Skeletal muscle tissue (tissue), 4 donors: Measurements from ENCODE around the gene CLIC6. TPM values are rescaled to one million over a fixed set of nuclear protein-coding genes. Genes with fewer than 3 reads are reported as not detected.

Source experiments
- H3K27ac ChIP-seq: one replicate; pipeline ENCODE4 v1.7.0; 2013; ENCODE audit warnings: mild to moderate bottlenecking, low read depth, low read length, inconsistent platforms
- H3K27me3 ChIP-seq, 3 donors: one replicate each; pipeline ENCODE4 v1.7.0; 2013; ENCODE audit warnings: low read length in 3 of 3; ENCODE audit not compliant: control insufficient read depth in 3 of 3, insufficient read depth in 3 of 3
- H3K36me3 ChIP-seq, 3 donors: one replicate each; pipeline ENCODE4 v1.7.0; 2013; ENCODE audit warnings: low read length in 3 of 3; ENCODE audit not compliant: control insufficient read depth in 3 of 3, insufficient read depth in 3 of 3
- H3K4me1 ChIP-seq, 3 donors: one replicate each; pipeline ENCODE4 v1.7.0; 2013; ENCODE audit warnings: low read length in 3 of 3, mild to moderate bottlenecking in 3 of 3; ENCODE audit not compliant: control insufficient read depth in 3 of 3, insufficient read depth in 3 of 3
- H3K4me3 ChIP-seq, 3 donors: one replicate each; pipeline ENCODE4 v1.7.0; 2013; ENCODE audit warnings: low read length in 3 of 3
- H3K9ac ChIP-seq, 3 donors: one replicate each; pipeline ENCODE4 v1.7.0; 2013; ENCODE audit warnings: low read length in 3 of 3, mild to moderate bottlenecking in 3 of 3, moderate library complexity in 2 of 3, low read depth in 1 of 3
- H3K9me3 ChIP-seq, 3 donors: one replicate each; pipeline ENCODE4 v1.7.0; 2013; ENCODE audit warnings: low read length in 3 of 3; ENCODE audit not compliant: control insufficient read depth in 3 of 3
- total RNA-seq: library from RNA; depleted of rRNA; stranded (reverse); fragments of >200 nt; gene quantifications from one replicate; pipeline ENCODE4 v1.2.3, GENCODE V29; 2014
- donor health status: Osteomylitis.

Gene CLIC6
- total RNA-seq, 1 donor from 2014 or later, result under 0.01 TPM

DNA sequence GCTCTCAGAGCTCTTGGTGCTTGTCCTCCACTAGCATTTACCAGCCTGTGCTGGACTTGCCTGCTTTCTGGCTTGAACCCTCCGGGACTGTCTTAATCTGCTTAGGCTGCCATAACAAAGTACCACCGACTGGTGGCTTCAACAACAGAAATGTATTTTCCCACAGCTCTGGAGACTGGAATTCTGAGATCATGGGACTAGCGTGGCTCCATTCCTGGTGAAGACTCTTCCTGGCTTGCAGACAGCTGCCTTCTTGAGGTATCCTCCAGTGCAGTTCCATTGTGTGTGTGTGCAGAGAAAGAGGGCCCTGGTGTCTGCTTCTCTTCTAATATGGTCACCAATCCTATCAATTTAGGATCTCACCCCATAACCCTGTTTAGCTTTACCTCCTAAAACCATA, 31.8 kb upstream of the CLIC6 start:
- Histone ChIP-seq H3K9ac (no peak overlapping the region), H3K27me3 (peaks cover 5 to 16% (median 8%) of the 10 kb centered on the region in 3 donors), H3K27ac (no peak overlapping the region), H3K4me3 (no peak overlapping the region), H3K36me3 (no peaks in the 10 kb centered on the region), H3K9me3 (no peaks in the 10 kb centered on the region), H3K4me1 (no peaks in the 10 kb centered on the region)

DNA sequence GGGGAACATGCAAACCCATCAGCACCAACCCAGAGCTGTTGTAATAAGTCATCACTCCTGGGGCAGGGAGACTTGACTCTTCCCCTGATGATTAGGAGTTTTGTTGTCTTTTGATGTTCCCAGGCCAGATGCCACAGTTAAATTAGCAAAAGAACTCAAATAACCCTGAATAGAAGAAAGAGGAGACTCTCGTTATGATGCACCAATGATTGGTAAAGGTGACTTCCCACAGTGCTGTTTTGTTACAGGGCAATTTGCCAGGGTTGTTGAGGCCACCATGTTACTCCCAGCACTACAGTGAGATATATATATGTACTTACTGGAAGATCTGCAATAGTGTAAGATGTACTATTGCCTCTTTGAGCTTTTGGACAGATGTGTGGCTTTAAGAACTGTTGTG, 29.5 kb upstream of the CLIC6 start:
- no peak overlapping the region for H3K4me3 ChIP-seq
- H3K36me3 ChIP-seq, result no peaks in the 10 kb centered on the region
- H3K27ac ChIP-seq, result no peak overlapping the region
- no peak overlapping the region for H3K9ac ChIP-seq
- no peaks in the 10 kb centered on the region for H3K4me1 ChIP-seq
- H3K27me3 ChIP-seq, result peaks cover 0 to 12% (median 8%) of the 10 kb centered on the region in 3 donors
- H3K9me3 ChIP-seq, result no peaks in the 10 kb centered on the region

DNA sequence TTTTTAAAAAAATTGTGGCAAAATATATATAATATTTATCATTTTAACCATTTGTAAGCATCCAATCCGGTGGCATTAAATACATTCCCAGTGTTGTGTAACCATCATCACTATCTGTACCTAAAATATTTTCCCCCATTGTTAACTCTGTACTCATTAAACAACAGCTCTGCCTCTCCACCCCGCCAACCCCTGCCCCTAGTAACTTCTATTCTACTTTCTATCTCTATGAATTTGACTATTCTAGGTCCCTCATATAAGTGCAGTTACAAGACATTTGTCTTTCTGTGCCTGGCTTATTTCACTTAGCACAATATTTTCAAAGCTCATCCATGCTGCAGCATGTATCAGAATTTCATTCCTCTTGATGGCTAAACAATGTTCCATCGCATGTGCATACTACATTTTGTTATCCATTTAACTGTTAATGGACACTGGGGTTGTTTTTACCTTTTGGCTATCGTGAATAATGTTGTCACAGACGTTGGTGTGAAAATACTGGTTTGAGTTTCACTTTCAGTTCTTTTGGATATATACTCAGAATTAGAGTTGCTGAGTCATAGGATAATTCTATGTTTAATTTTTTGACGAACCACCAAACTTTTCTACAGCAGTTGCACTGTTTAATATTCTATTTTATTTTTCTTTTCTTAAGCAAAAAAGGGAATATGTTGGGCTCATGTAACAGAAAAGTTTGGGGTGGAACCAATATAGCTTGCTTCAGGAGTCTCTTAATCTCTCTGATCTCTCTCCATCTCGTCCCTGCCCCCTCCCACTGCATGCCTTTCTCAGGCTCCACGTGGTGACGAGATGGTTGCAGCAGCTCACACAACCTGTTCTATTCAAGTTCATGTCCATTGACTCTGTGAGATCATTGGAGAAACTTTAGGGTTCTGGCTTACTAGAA, 28.7 kb upstream of the CLIC6 start:
- Histone ChIP-seq H3K27me3 (peaks cover 0 to 9% (median 8%) of the 10 kb centered on the region in 3 donors), H3K27ac (no peak overlapping the region), H3K36me3 (no peaks in the 10 kb centered on the region), H3K4me3 (no peak overlapping the region), H3K4me1 (no peaks in the 10 kb centered on the region), H3K9me3 (no peaks in the 10 kb centered on the region), H3K9ac (no peak overlapping the region)

DNA sequence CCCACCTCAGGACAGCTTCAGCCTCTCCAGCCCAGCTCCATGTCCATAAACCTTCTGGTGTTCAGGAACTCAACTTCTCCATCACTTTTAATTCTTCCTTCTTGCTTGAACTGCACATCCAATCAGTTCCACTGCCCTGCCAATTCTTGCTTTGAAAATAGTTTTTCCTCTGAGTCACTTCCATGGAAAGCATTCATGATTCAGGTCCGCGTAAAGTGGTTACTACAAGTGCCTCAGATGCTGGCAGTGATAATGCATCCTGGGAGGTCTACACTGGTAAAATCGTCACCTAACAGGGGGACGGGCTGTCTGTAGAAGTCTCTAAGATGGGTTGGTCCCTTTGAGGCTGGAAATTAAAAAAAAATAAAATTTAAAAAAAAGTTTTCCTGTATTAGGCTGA, 27.9 kb upstream of the CLIC6 start:
- H3K9me3 ChIP-seq, result no peaks in the 10 kb centered on the region
- no peak overlapping the region for H3K27ac ChIP-seq
- no peaks in the 10 kb centered on the region for H3K4me1 ChIP-seq
- H3K36me3 ChIP-seq, result no peaks in the 10 kb centered on the region
- H3K27me3 ChIP-seq, result peaks cover 0 to 6% (median 4%) of the 10 kb centered on the region in 3 donors
- H3K9ac ChIP-seq, result no peak overlapping the region
- no peak overlapping the region for H3K4me3 ChIP-seq

DNA sequence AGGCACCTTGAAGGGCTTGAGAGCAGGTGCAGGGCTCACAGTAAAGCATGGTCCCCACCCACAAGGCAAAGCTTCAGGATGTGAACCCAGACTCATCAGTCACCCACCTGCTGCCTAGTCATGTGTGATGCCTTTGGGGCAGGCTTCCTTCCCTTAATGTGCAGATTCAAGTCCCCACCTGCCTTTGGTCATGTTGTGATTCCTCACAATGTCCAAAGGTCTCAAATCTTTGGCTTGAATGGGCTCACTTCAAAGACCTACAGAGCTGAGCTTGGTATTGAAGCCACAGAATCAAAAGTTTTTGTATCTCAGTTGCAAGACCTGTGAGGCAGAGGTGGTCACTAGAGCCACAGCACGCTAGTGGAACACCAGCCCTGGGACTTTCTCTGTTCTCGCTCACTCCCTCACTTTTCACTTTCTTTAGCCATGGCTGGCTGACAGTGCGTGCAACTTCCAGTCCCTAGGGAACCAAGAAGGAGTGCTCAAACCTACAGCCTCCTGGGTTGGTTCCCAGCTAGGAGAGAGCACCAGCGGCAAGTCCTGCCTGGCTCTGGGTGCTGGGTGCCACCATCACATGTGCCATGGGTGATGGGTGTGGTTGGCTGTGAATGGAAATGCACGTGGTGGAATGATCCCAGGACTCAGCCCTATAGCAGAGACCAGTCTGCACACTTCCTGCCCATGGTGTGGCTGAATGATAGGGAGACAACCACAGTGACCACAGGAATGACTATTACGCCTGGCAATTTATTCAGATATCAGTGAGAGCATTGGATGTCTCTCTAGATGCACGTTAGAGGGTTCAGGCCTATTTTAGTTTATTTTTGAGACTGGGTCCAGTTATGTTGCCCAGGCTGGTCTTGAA, 26.4 kb upstream of the CLIC6 start:
- Histone ChIP-seq H3K9ac (no peak overlapping the region), H3K27ac (no peak overlapping the region), H3K27me3 (no peaks in the 10 kb centered on the region), H3K9me3 (no peaks in the 10 kb centered on the region), H3K36me3 (no peaks in the 10 kb centered on the region), H3K4me3 (no peak overlapping the region), H3K4me1 (no peaks in the 10 kb centered on the region)

DNA sequence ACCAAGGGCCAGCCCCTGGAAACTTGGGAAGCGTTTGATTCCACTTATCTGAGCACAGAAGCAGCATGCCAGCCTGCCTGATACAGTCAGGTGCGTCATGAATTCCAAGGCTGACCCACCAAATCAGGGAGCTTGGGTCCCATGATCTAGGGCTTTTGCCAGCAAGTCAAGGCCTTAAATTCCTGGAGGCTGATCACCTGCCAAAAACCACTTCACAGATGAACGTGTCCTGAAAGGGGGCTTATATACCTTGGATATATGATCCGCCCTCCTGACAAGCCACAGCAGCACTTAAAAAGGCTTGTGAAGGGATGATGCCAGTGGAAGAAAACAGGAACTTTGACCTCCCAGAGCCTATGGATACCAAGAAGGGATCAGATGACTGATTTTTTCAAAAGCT, 24.0 kb upstream of the CLIC6 start:
- no peaks in the 10 kb centered on the region for H3K4me1 ChIP-seq

DNA sequence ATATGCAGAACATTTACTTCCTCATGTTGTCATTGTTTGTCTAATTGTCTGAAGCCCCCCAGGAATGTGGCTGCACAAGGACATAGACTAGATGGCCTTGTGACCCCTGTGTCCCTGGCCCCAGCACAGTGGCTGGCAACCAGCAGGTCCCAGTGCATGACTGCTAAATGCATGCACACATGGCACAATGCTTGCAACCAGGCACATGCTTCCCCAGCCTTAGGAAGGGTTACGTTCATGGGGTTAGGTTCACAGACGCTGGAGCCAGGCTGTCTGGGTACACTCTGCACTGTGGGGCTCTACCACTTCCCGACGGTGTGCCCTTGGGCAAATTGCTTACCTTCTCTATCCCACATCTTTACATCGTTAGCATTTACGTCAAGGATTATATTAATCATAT, 21.2 kb upstream of the CLIC6 start:
- Histone ChIP-seq H3K4me1 (no peaks in the 10 kb centered on the region), H3K27ac (no peak overlapping the region), H3K9me3 (peaks cover 0 to 9% (median 0%) of the 10 kb centered on the region in 3 donors), H3K4me3 (no peak overlapping the region), H3K27me3 (peaks cover 2 to 5% (median 5%) of the 10 kb centered on the region in 3 donors), H3K9ac (no peak overlapping the region), H3K36me3 (no peaks in the 10 kb centered on the region)

More for the DNA sequence above, 24.0 kb upstream of the CLIC6 start:
- H3K27me3 ChIP-seq, result peaks cover 2 to 5% (median 4%) of the 10 kb centered on the region in 3 donors
- no peak overlapping the region for H3K27ac ChIP-seq
- no peak overlapping the region for H3K9ac ChIP-seq
- no peak overlapping the region for H3K4me3 ChIP-seq
- no peaks in the 10 kb centered on the region for H3K36me3 ChIP-seq
- H3K9me3 ChIP-seq, result no peaks in the 10 kb centered on the region

DNA sequence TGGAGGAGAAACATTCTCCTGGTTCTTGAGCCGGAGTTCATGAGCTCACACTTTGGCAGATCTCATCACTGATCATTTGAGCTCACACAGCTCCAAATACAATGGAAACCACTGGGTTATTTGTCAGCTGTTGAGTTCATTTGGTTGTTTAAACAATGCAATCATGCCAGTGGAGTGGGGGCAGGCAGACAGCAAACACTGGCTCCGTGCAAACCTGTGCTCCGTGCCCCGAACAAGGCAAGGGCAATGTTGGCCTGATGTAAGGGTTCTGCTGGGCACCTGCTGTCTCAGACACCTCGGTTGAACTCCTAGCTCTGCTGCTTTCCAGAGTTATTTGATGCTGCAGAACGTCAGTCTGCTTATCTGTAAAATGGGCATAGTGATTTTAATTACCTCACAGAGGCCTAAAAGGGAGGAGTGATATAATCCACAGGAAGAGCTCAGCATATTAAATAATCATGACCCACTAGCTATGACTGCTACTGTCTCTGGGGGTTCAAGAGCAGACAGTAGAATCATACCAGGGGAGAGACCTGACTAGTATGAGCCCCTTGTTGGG, 20.0 kb upstream of the CLIC6 start:
- Histone ChIP-seq H3K9me3 (peaks cover 0 to 10% (median 0%) of the 10 kb centered on the region in 3 donors), H3K27me3 (peaks cover 2 to 10% (median 8%) of the 10 kb centered on the region in 3 donors), H3K27ac (no peak overlapping the region), H3K36me3 (no peaks in the 10 kb centered on the region), H3K4me1 (no peaks in the 10 kb centered on the region), H3K4me3 (no peak overlapping the region), H3K9ac (no peak overlapping the region)

DNA sequence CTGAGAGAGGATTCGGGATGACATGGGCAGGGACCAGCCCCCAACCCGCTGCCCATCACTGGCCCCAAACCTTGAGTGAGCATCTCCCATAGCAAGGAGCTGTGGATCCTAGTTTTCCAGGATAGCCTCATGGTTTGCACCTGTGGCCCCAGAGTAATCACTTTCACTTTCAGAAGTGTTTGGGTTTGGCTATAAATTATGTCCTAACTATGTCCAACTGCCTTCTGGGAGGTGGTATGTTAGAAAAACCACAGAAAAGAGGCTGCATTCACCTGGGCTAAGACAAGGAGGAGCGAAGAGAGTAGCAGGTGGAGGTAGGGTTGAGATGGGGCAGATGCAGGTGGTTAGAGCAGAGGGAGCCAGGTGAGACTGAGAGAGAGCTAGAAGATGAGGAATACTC, 19.4 kb upstream of the CLIC6 start:
- Histone ChIP-seq H3K9ac (no peak overlapping the region), H3K4me1 (no peaks in the 10 kb centered on the region), H3K4me3 (no peak overlapping the region), H3K27ac (no peak overlapping the region), H3K9me3 (peaks cover 0 to 10% (median 0%) of the 10 kb centered on the region in 3 donors), H3K36me3 (no peaks in the 10 kb centered on the region), H3K27me3 (peaks cover 2 to 10% (median 8%) of the 10 kb centered on the region in 3 donors)
